A673 (cell line): ENCODE data around the gene MAMDC2. TPM values are rescaled to one million over a fixed set of nuclear protein-coding genes. Genes with fewer than 3 reads are reported as not detected.

Source experiments
- BruUV-seq: library from RNA; stranded (reverse); fragments of 400-500 nt; replicated peaks from 2 replicates; lab custom pipeline; 2021; lab: Mats Ljungman, UMichigan
- CTCF ChIA-PET: fragments of 300-600 bp; sonication (Branson Sonifier 250); formaldehyde crosslinking; loops from one replicate; lab custom pipeline; 2022; ENCODE audit warnings: antibody characterized with exemption; lab: Charles Lee
- POLR2A ChIA-PET: fragments of 300-600 bp; sonication (Branson Sonifier 250); formaldehyde crosslinking; loops from one replicate; lab custom pipeline; 2022; ENCODE audit warnings: antibody characterized with exemption; ENCODE audit not compliant: low non-redundant PET; lab: Charles Lee
- DNase-seq: peaks from one replicate; pipeline ENCODE4 v3.0.0-alpha.2; 2015; ENCODE audit warnings: low spot score
- H3K27ac ChIP-seq: fragments of 200-600 bp; sonication (generic); 2 replicates; pipeline ENCODE4 v1.5.1; 2016; ENCODE audit warnings: mixed run types, low read depth, mild to moderate bottlenecking, mixed read lengths, antibody characterized with exemption, low read length; ENCODE audit not compliant: poor library complexity, severe bottlenecking
- H3K27me3 ChIP-seq: fragments of 200-600 bp; sonication (generic); replicated peaks from 2 replicates; pipeline ENCODE4 v1.6.1; 2017; ENCODE audit warnings: mixed run types, low read depth, mild to moderate bottlenecking, mixed read lengths, antibody characterized with exemption, low read length; ENCODE audit not compliant: insufficient read depth, poor library complexity
- H3K36me3 ChIP-seq: fragments of 200-600 bp; sonication (generic); 2 replicates; pipeline ENCODE4 v1.6.1; 2016; ENCODE audit warnings: mixed run types, mild to moderate bottlenecking, mixed read lengths, antibody characterized with exemption, low read length; ENCODE audit not compliant: insufficient read depth, poor library complexity, severe bottlenecking
- H3K4me1 ChIP-seq: fragments of 200-600 bp; sonication (generic); 2 replicates; pipeline ENCODE4 v1.6.1; 2017; ENCODE audit warnings: mixed run types, mild to moderate bottlenecking, mixed read lengths, antibody characterized with exemption, low read length; ENCODE audit not compliant: insufficient read depth, poor library complexity, severe bottlenecking
- H3K4me3 ChIP-seq: fragments of 200-600 bp; sonication (generic); 2 replicates; pipeline ENCODE4 v1.5.1; 2016; ENCODE audit warnings: low read depth, mixed run types, mild to moderate bottlenecking, mixed read lengths, low read length; ENCODE audit not compliant: poor library complexity, severe bottlenecking
- H3K9me3 ChIP-seq: fragments of 200-600 bp; sonication (generic); 2 replicates; pipeline ENCODE4 v1.6.1; 2016; ENCODE audit warnings: mixed run types, low read depth, mild to moderate bottlenecking, mixed read lengths, antibody characterized with exemption, low read length; ENCODE audit not compliant: poor library complexity, severe bottlenecking
- EZH2 ChIP-seq: fragments of 200-600 bp; sonication (generic); IDR thresholded peaks from 2 replicates; pipeline ENCODE4 v1.6.1; 2017; ENCODE audit warnings: borderline replicate concordance, low read depth, mild to moderate bottlenecking, mixed read lengths, antibody characterized with exemption, low read length; ENCODE audit not compliant: poor library complexity, severe bottlenecking
- intact Hi-C: fragments of 100-400 bp; cut with micrococcal nuclease; formaldehyde crosslinking; loops from one replicate; pipeline ENCODE4 v1.10.0; 2022; ENCODE audit not compliant: unreplicated experiment
- total RNA-seq: library from RNA; stranded (reverse); gene quantifications from 2 replicates; pipeline ENCODE4 v1.2.3, GENCODE V29; 2021
- TF ChIP-seq, protein P1 (sequence below): fragments of 300-800, 200-600 bp; sonication (generic); conservative IDR thresholded peaks from 2 replicates; pipeline ENCODE4 v1.5.1; 2017; ENCODE audit warnings: low read depth, mild to moderate bottlenecking, antibody characterized with exemption, low read length, moderate library complexity, mixed read lengths

MAMDC2 gene
- total RNA-seq, 1 experiment from 2014 or later = not detected

- intact Hi-C loops = no loop called here
- POLR2A ChIA-PET = no interaction called here
- CTCF ChIA-PET = no interaction called here
- Histone ChIP-seq H3K27me3 (peaks cover 9% of the 10 kb centered on the region), H3K27ac (no peak overlapping the region), H3K36me3 (no peaks in the 10 kb centered on the region), H3K4me1 (no peaks in the 10 kb centered on the region), H3K9me3 (no peaks in the 10 kb centered on the region), H3K4me3 (no peak overlapping the region)
- no TSS peak for BruUV-seq
- TF ChIP-seq, protein P1, sequence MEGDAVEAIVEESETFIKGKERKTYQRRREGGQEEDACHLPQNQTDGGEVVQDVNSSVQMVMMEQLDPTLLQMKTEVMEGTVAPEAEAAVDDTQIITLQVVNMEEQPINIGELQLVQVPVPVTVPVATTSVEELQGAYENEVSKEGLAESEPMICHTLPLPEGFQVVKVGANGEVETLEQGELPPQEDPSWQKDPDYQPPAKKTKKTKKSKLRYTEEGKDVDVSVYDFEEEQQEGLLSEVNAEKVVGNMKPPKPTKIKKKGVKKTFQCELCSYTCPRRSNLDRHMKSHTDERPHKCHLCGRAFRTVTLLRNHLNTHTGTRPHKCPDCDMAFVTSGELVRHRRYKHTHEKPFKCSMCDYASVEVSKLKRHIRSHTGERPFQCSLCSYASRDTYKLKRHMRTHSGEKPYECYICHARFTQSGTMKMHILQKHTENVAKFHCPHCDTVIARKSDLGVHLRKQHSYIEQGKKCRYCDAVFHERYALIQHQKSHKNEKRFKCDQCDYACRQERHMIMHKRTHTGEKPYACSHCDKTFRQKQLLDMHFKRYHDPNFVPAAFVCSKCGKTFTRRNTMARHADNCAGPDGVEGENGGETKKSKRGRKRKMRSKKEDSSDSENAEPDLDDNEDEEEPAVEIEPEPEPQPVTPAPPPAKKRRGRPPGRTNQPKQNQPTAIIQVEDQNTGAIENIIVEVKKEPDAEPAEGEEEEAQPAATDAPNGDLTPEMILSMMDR = no peak
- TF ChIP-seq EZH2 = no peak
- no peak for DNase-seq
These were observed 33.6 kb upstream of the MAMDC2 start for GRCh38 chr9:70010015-70010414.

GRCh38 chr9:70011366-70011765 is 32.3 kb upstream of the MAMDC2 start:
- H3K36me3 ChIP-seq = no peaks in the 10 kb centered on the region
- ChIA-PET CTCF (no interaction called here), POLR2A (no interaction called here)
- no peak overlapping the region for H3K27ac ChIP-seq
- intact Hi-C loops = no loop called here
- no TSS peak for BruUV-seq
- no peak for DNase-seq
- peaks cover 9% of the 10 kb centered on the region for H3K27me3 ChIP-seq
- TF ChIP-seq EZH2 = no peak
- TF ChIP-seq, protein P1 = no peak
- H3K4me1 ChIP-seq = no peaks in the 10 kb centered on the region
- H3K9me3 ChIP-seq = no peaks in the 10 kb centered on the region
- H3K4me3 ChIP-seq = no peak overlapping the region

DNA sequence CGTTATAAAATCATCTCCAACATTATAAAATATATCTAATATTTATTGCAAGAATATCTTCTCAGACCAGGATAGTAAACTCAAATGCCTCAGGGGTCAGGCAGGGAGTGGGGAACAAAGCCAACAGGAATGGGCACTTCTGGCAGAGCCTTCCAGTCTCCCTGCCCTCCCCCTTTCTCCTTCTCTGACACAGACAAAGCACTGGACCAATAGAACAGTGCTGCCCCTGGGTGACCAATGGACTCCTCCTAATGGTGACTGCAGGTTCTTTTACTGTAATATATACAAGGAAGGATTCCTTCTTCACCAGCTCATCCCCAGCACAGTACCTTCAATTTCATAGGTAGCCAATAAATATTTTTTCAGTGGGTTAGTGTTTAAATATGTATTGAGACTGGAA is 31.1 kb upstream of the MAMDC2 start:
- DNase-seq = no peak
- CTCF ChIA-PET = no interaction called here
- POLR2A ChIA-PET = no interaction called here
- no peak for TF ChIP-seq EZH2
- TF ChIP-seq, protein P1 = no peak
- H3K4me3 ChIP-seq = no peak overlapping the region
- no peaks in the 10 kb centered on the region for H3K36me3 ChIP-seq
- no peaks in the 10 kb centered on the region for H3K9me3 ChIP-seq
- H3K27ac ChIP-seq = no peak overlapping the region
- no TSS peak for BruUV-seq
- H3K4me1 ChIP-seq = no peaks in the 10 kb centered on the region
- peaks cover 10% of the 10 kb centered on the region for H3K27me3 ChIP-seq
- intact Hi-C loops = no loop called here
